Endometrial microvascular endothelial cells (primary cell): ENCODE measurements around the gene CLEC7A. TPM values are rescaled to one million over a fixed set of nuclear protein-coding genes. Genes with fewer than 3 reads are reported as not detected.

Source experiments
- in situ Hi-C: cut with HindIII; loops from 2 replicates; pipeline ENCODE4 v1.10.0; 2017; ENCODE audit warnings: low sequenced_read_pairs, low pct_unique_long_range_greater_than_20kb; ENCODE audit errors: inconsistent ontology term
- total RNA-seq: library from RNA; depleted of rRNA; stranded (reverse); fragments of >200 nt; gene quantifications from one replicate; pipeline ENCODE4 v1.2.3, GENCODE V29; 2015; ENCODE audit errors: inconsistent ontology term

Gene CLEC7A
- total RNA-seq, 1 donor from 2014 or later = 0.84 TPM

GRCh38 chr12:10102322-10102721 lies 27.7 kb downstream of the CLEC7A start:
- in situ Hi-C loops = no loop called here

GRCh38 chr12:10101648-10102220 lies 28.3 kb downstream of the CLEC7A start:
- in situ Hi-C loops = no loop called here

GRCh38 chr12:10101042-10101579 lies 28.9 kb downstream of the CLEC7A start:
- in situ Hi-C loops = no loop called here

GRCh38 chr12:10098791-10099190 lies 31.2 kb downstream of the CLEC7A start, which contains the start of gene CLEC1A:
Gene CLEC1A, minus strand, starts transcription at chr12:10098985. Its CDS starts 63 bp downstream, at chr12:10098922.
- in situ Hi-C loops = no loop called here

- in situ Hi-C loops = no loop called here
Observed at GRCh38 chr12:10097521-10097920, 32.5 kb downstream of the CLEC7A start.

GRCh38 chr12:10095971-10096370 lies 34.0 kb downstream of the CLEC7A start:
- in situ Hi-C loops = no loop called here

GRCh38 chr12:10094646-10095395 lies 35.2 kb downstream of the CLEC7A start:
- in situ Hi-C loops = no loop called here

GRCh38 chr12:10088955-10089900 lies 40.8 kb downstream of the CLEC7A start:
- in situ Hi-C loops = no loop called here

- in situ Hi-C loops = no loop called here
Observed at GRCh38 chr12:10088031-10088430, 42.0 kb downstream of the CLEC7A start.

- in situ Hi-C loops = no loop called here
Observed at GRCh38 chr12:10086387-10086786, 43.6 kb downstream of the CLEC7A start.

- in situ Hi-C loops = no loop called here
Observed at GRCh38 chr12:10084733-10085132, 45.3 kb downstream of the CLEC7A start.

- in situ Hi-C loops = no loop called here
Observed at GRCh38 chr12:10082117-10082874, 47.7 kb downstream of the CLEC7A start.

- in situ Hi-C loops = no loop called here
Observed at GRCh38 chr12:10075451-10075850, 54.5 kb downstream of the CLEC7A start.

- in situ Hi-C loops = no loop called here
Observed at GRCh38 chr12:10073261-10073660, 56.7 kb downstream of the CLEC7A start.

- in situ Hi-C loops = no loop called here
Observed at GRCh38 chr12:10072131-10072530, 57.9 kb downstream of the CLEC7A start.

GRCh38 chr12:10070380-10070779 lies 59.6 kb downstream of the CLEC7A start:
- in situ Hi-C loops = no loop called here

- in situ Hi-C loops = no loop called here
Observed at GRCh38 chr12:10069976-10070375, 60.0 kb downstream of the CLEC7A start.

GRCh38 chr12:10069099-10069498 lies 60.9 kb downstream of the CLEC7A start:
- in situ Hi-C loops = no loop called here

- in situ Hi-C loops = no loop called here
Observed at GRCh38 chr12:10068644-10069043, 61.4 kb downstream of the CLEC7A start.
